RKO (cell line): ENCODE results near the gene OR7C2.
"Not testable (repeated sequence)": the region's sequence is repeated elsewhere in the genome, so short reads cannot be mapped to it uniquely, and the experiment has no call there.

Experiments used
- DNase-seq: peaks from one replicate; pipeline ENCODE4 v3.0.0-alpha.2; 2016; ENCODE audit warnings: low spot score

Gene OR7C2

GRCh38 chr19:14941189-14941588 lies at the start of gene OR7C2:
Gene OR7C2, plus strand, starts transcription at chr19:14941489. Its CDS starts 0 bp downstream, at chr19:14941489.
- DNase-seq: no peak

- DNase-seq: no peak
These were observed 39.5 kb upstream of the OR7C2 start for GRCh38 chr19:14901675-14902260.

GRCh38 chr19:14906711-14907110 lies 34.6 kb upstream of the OR7C2 start:
- no peak for DNase-seq

- DNase-seq: no peak
These were observed 26.2 kb upstream of the OR7C2 start for GRCh38 chr19:14915116-14915515.

- peak; percentile 7 for DNase-seq
These were observed 24.4 kb upstream of the OR7C2 start for GRCh38 chr19:14916848-14917247.

- no peak for DNase-seq
These were observed 7.8 kb upstream of the OR7C2 start for GRCh38 chr19:14933506-14933905.

GRCh38 chr19:14940266-14940665 lies 1.0 kb upstream of the OR7C2 start:
- no peak for DNase-seq

GRCh38 chr19:14943601-14944000 lies 2.3 kb downstream of the OR7C2 start:
- no peak for DNase-seq

- no peak for DNase-seq
These were observed 3.2 kb downstream of the OR7C2 start for GRCh38 chr19:14944456-14944855.

- DNase-seq: not testable (repeated sequence)
These were observed 8.1 kb downstream of the OR7C2 start for GRCh38 chr19:14949413-14949812.

GRCh38 chr19:14949876-14950275 lies 8.6 kb downstream of the OR7C2 start:
- no peak for DNase-seq

GRCh38 chr19:14950421-14950820 lies 9.1 kb downstream of the OR7C2 start:
- no peak for DNase-seq

- DNase-seq: no peak
These were observed 11.5 kb downstream of the OR7C2 start for GRCh38 chr19:14952767-14953166.

GRCh38 chr19:14954071-14954655 lies 12.9 kb downstream of the OR7C2 start:
- no peak for DNase-seq

- DNase-seq: no peak
These were observed 16.2 kb downstream of the OR7C2 start for GRCh38 chr19:14957464-14957863.

- DNase-seq: no peak
These were observed 18.0 kb downstream of the OR7C2 start for GRCh38 chr19:14959263-14959662.

GRCh38 chr19:14961956-14962685 lies 20.8 kb downstream of the OR7C2 start:
- no peak for DNase-seq

GRCh38 chr19:14968247-14968646 lies 27.0 kb downstream of the OR7C2 start:
- no peak for DNase-seq

- DNase-seq: no peak
These were observed 30.2 kb downstream of the OR7C2 start for GRCh38 chr19:14971474-14971873.

- no peak for DNase-seq
These were observed 31.4 kb downstream of the OR7C2 start for GRCh38 chr19:14972676-14973075.

- DNase-seq: no peak
These were observed 33.2 kb downstream of the OR7C2 start for GRCh38 chr19:14974488-14974887.

- DNase-seq: no peak
These were observed 35.8 kb downstream of the OR7C2 start for GRCh38 chr19:14977128-14977527.

- no peak for DNase-seq
These were observed 37.0 kb downstream of the OR7C2 start for GRCh38 chr19:14978161-14978776.
